GM12864 (cell line): ENCODE results near the gene FBXO41.

ENCODE experiments used
- DNase-seq: peaks from one replicate; pipeline ENCODE4 v3.0.0-alpha.2; 2011; ENCODE audit warnings: low read depth
- H3K4me3 ChIP-seq: 2 replicates; pipeline ENCODE4 v1.5.1; 2011; ENCODE audit warnings: mild to moderate bottlenecking, low read depth, low read length, control low read depth
- TF ChIP-seq, protein P1 (sequence below): IDR thresholded peaks from 2 replicates; pipeline ENCODE4 v1.5.1; 2011; ENCODE audit warnings: low read depth, mild to moderate bottlenecking, moderate library complexity, low read length, control low read depth, inconsistent platforms; ENCODE audit errors: missing control alignments

FBXO41 gene

DNA sequence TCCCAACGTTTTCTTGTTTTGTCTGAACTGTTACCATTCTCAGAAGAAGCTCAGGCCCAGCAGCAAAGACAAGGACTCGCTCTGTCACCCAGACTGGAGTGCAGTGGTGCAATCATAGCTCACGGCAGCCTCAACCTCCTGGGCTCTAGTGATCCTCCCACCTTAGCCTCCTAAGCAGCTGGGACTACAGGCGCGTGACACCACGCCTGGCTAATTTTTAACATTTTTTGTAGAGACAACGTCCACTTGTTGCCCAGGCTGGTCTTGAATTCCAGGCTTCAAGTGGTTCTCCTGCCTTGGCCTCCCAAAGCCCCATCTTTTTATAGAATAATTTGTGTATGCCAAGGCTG, 72.2 kb downstream of the FBXO41 start:
- DNase-seq: no peak
- TF ChIP-seq, protein P1, sequence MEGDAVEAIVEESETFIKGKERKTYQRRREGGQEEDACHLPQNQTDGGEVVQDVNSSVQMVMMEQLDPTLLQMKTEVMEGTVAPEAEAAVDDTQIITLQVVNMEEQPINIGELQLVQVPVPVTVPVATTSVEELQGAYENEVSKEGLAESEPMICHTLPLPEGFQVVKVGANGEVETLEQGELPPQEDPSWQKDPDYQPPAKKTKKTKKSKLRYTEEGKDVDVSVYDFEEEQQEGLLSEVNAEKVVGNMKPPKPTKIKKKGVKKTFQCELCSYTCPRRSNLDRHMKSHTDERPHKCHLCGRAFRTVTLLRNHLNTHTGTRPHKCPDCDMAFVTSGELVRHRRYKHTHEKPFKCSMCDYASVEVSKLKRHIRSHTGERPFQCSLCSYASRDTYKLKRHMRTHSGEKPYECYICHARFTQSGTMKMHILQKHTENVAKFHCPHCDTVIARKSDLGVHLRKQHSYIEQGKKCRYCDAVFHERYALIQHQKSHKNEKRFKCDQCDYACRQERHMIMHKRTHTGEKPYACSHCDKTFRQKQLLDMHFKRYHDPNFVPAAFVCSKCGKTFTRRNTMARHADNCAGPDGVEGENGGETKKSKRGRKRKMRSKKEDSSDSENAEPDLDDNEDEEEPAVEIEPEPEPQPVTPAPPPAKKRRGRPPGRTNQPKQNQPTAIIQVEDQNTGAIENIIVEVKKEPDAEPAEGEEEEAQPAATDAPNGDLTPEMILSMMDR: no peak
- no peak overlapping the region for H3K4me3 ChIP-seq

DNA sequence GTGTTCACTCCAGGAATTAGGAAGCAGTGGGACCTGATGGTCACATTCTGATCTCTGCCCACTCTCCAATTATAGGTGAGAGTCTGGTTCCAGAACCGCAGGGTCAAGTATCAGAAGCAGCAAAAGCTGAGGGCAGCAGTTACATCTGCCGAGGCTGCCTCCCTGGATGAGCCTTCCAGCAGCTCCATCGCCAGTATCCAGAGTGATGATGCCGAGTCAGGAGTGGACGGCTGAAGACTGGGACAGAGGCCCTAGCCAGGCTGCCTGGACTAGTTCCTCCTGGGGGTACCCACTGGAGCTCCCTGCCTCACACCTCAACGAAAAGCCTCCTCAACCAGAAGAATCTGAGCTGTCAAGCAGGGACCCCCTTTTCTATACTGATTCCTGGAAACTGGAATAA, 73.6 kb downstream of the FBXO41 start:
- no peak for DNase-seq
- no peak overlapping the region for H3K4me3 ChIP-seq
- TF ChIP-seq, protein P1: no peak

DNA sequence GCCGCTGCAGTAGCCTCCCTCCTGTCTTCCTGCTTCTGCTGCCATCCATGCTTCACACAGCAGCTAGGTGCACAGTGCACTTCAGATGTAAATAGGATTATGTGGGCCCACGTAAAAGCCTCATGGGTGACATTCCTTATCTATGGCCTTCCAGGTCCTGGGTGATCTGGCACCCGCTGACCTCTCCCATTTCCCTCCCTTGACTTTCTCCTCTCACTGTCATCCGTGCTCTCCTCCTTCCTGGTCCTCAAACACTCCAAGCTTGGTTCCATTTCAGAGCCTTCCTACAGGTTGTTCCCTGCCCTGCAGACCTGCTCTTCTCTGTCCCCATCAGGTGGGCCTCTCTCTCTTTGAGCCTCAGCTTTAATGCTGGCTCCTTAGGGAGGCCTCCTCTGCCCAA, 74.3 kb downstream of the FBXO41 start:
- DNase-seq: no peak
- TF ChIP-seq, protein P1: no peak
- no peak overlapping the region for H3K4me3 ChIP-seq

DNA sequence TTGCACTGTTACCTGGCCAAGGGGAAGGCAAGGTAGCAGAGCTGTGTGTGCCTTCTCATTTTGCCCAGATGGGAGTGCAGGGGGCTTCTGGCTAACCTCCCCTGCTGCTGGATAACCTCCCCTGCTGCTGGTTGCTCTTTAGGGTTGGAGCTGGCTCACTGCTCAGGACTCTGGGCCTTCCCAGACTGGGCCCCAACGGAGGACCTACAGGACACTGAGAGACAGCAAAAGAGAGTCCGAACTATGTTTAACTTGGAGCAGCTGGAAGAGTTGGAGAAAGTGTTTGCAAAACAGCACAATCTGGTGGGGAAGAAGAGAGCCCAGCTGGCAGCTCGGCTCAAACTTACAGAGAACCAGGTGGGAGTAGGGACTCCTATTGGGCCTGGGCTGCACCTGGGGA, 76.0 kb downstream of the FBXO41 start:
- DNase-seq: no peak
- H3K4me3 ChIP-seq: no peak overlapping the region
- TF ChIP-seq, protein P1: no peak

DNA sequence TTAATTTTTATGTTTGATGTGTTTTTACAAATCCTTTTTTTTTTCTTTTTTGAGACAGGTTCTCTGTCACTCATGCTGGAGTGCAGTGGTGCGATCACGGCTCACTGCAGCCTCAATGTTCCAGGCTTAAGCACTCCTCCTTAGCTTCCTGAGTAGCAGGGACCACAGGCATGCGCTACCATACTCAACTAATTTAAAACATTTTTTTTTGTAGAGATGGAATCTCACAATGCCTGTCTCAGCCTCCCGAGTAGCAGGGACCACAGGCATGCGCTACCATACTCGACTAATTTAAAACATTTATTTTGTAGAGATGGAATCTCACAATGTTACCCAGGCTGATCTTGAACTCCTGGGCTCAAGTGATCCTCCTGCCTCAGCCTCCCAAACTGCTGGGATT, 78.7 kb downstream of the FBXO41 start:
- no peak overlapping the region for H3K4me3 ChIP-seq
- TF ChIP-seq, protein P1: no peak
- DNase-seq: no peak
